ENCODE results near the gene NDC80. TPM values are rescaled to one million over a fixed set of nuclear protein-coding genes. Genes with fewer than 3 reads are reported as not detected.

Gene NDC80
- total RNA-seq, 2 experiments from 2014 or later = 66.0 to 67.0 TPM

- DNase-seq (no peak), ATAC-seq (ENCODE audit: low read depth) (no peak)
- Mint-ChIP-seq H3K9me3 (no peaks in the 10 kb centered on the region), H3K36me3 (peaks cover 47% of the 10 kb centered on the region), H3K4me3 (peak overlapping the region; percentile 100), H3K27ac (peak overlapping the region; percentile 7), H3K4me1 (peaks cover 38% of the 10 kb centered on the region), H3K27me3 (no peaks in the 10 kb centered on the region)
- POLR2A ChIA-PET = interaction anchor here (4.4 to 7.5 kb wide), 2 partner anchors 67 to 87 kb away, joined by 20 to 80 read pairs; partner anchors contain the start of gene SMCHD1
Measured at GRCh38 chr18:2569338-2570207, 1.8 kb upstream of the NDC80 start.

DNA sequence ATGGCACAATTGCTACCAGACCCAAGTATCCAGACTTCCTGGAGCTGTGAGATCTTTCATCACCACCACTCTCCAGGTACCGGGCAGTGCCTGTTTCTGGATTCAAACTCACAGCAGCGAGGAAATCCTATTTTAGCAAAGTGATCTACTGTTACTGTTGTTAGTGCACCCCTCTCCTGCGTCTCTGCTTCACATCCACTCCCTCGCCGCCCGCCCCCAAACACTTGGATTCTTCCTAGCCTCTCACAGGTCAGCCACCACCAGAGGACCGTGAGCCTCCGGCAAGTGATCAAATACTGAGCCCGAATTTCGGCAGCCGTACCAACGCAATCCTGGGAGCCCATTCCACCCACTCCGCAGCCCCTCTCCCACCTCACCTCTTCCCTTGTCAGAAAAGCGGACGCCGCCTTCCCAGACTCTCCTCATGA lies 571 bp upstream of the NDC80 start:
- Mint-ChIP-seq H3K4me1 (peaks cover 36% of the 10 kb centered on the region), H3K4me3 (peak overlapping the region; percentile 100), H3K27ac (peak overlapping the region; percentile 98), H3K9me3 (no peaks in the 10 kb centered on the region), H3K27me3 (no peaks in the 10 kb centered on the region), H3K36me3 (peaks cover 42% of the 10 kb centered on the region)
- no peak for DNase-seq
- peak; percentile 58 for ATAC-seq (ENCODE audit: low read depth)
- POLR2A ChIA-PET = interaction anchor here (0.8 to 7.5 kb wide), 10 partner anchors 9 to 1023 kb away, joined by 3 to 80 read pairs (median 8); partner anchors contain the start of gene SMCHD1

- POLR2A ChIA-PET = interaction anchor here (0.6 to 7.5 kb wide), 6 partner anchors 13 to 110 kb away, joined by 3 to 80 read pairs (median 8); partner anchors contain the start of gene SMCHD1
- Mint-ChIP-seq H3K4me3 (peak overlapping the region; percentile 100), H3K27ac (peak overlapping the region; percentile 98), H3K36me3 (peaks cover 43% of the 10 kb centered on the region), H3K9me3 (no peaks in the 10 kb centered on the region), H3K4me1 (peaks cover 40% of the 10 kb centered on the region), H3K27me3 (no peaks in the 10 kb centered on the region)
- DNase-seq (no peak), ATAC-seq (ENCODE audit: low read depth) (peak; percentile 32)
Measured at GRCh38 chr18:2572171-2572569, 813 bp downstream of the NDC80 start.

- POLR2A ChIA-PET = interaction anchor here (4.4 to 7.5 kb wide), 2 partner anchors 64 to 84 kb away, joined by 20 to 80 read pairs; partner anchors contain the start of gene SMCHD1
- Mint-ChIP-seq H3K4me3 (peak overlapping the region; percentile 100), H3K27me3 (no peaks in the 10 kb centered on the region), H3K27ac (peak overlapping the region; percentile 98), H3K9me3 (no peaks in the 10 kb centered on the region), H3K4me1 (peaks cover 40% of the 10 kb centered on the region), H3K36me3 (peaks cover 43% of the 10 kb centered on the region)
- DNase-seq = no peak
- no peak for ATAC-seq (ENCODE audit: low read depth)
Measured at GRCh38 chr18:2572892-2573291, 1.5 kb downstream of the NDC80 start.

GRCh38 chr18:2573408-2573807 lies 2.1 kb downstream of the NDC80 start:
- Mint-ChIP-seq H3K9me3 (no peaks in the 10 kb centered on the region), H3K27me3 (no peaks in the 10 kb centered on the region), H3K36me3 (peaks cover 44% of the 10 kb centered on the region), H3K4me1 (peaks cover 42% of the 10 kb centered on the region), H3K27ac (peak overlapping the region; percentile 98), H3K4me3 (peak overlapping the region; percentile 100)
- DNase-seq = no peak
- ATAC-seq (ENCODE audit: low read depth) = no peak
- POLR2A ChIA-PET = interaction anchor here (0.6 to 7.5 kb wide), 3 partner anchors 14 to 83 kb away, joined by 3 to 80 read pairs (median 20); partner anchors contain the start of gene SMCHD1

GRCh38 chr18:2587788-2588187 lies 16.4 kb downstream of the NDC80 start:
- Mint-ChIP-seq H3K4me1 (peaks cover 40% of the 10 kb centered on the region), H3K27me3 (no peaks in the 10 kb centered on the region), H3K27ac (peak overlapping the region; percentile 86), H3K9me3 (no peaks in the 10 kb centered on the region), H3K36me3 (peaks cover 65% of the 10 kb centered on the region), H3K4me3 (peak overlapping the region; percentile 41)
- POLR2A ChIA-PET = interaction anchor here (1.0 to 5.9 kb wide), 6 partner anchors 8 to 95 kb away, joined by 3 to 59 read pairs (median 6); partner anchors contain the start of genes METTL4, NDC80 and SMCHD1
- DNase-seq = no peak
- ATAC-seq (ENCODE audit: low read depth) = no peak

DNA sequence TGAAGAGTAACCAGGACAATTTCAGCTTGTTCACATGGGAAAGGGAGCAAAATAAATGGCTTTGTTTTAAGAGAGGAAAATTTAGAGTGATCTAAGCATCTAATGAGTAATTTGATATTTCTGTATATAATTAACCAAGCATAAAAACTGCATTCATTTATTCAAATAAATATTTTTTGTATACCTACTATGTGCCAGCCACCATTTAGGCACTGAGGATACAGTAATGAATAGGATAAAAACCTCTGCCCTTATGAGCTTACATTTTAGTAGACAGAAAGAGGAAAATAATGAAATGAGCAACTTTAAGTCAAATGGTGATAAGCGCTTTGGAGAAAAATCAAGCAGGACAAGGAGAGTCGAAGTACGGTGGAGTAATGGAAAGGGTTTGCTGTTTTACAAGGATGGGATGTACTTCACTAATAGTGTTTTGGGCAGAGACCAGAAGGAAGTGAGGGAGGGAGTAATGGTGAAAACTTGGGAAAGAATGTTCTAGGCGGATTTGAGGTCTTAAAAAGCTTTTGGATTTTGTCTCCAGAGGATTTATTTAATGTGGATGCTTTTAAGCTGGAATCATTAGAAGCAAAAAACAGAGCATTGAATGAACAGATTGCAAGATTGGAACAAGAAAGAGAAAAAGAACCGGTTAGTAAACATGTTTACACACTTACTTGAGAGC lies 17.4 kb downstream of the NDC80 start:
- H3K4me3 Mint-ChIP-seq = peak overlapping the region; percentile 83
- no peak for ATAC-seq (ENCODE audit: low read depth)
- no peak for DNase-seq
- no peaks in the 10 kb centered on the region for H3K27me3 Mint-ChIP-seq
- no peaks in the 10 kb centered on the region for H3K9me3 Mint-ChIP-seq
- H3K4me1 Mint-ChIP-seq = peaks cover 40% of the 10 kb centered on the region
- POLR2A ChIA-PET = interaction anchor here (0.5 to 5.9 kb wide), 7 partner anchors 9 to 659 kb away, joined by 3 to 59 read pairs (median 4); partner anchors contain the start of genes METTL4, MYL12A, NDC80 and SMCHD1
- H3K36me3 Mint-ChIP-seq = peaks cover 62% of the 10 kb centered on the region
- H3K27ac Mint-ChIP-seq = peak overlapping the region; percentile 97

DNA sequence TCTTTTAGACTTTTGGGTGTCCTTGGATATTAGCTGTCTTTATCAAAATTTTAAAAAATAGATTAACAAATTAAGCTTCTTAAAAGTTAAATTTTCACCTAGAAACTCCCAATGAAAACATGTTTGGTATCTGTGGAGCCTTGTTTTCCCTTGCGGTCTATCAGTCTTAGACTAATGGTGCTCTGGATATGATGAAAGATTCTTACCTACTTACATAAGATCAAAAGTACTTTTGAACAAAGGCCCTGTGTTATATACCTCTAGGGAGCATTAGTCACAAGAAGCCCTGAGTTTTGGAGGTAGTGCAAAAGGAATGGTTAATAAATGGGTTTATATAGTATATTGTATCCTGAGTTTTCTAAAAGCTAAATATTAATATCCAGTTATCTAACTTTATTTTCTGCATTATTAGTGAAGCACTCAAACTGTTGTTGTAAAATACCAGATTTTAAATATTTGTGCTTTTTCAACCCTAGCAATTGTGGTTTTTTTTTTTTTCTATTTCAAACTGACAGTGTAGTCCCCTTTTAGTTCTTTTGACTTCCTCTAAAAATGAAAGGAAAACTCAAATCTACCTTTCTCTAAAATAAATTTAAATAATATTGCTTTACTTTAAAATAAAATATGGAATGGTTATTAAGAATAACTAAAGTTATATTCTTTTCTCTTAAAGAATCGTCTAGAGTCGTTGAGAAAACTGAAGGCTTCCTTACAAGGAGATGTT lies 18.1 kb downstream of the NDC80 start:
- DNase-seq = no peak

DNA sequence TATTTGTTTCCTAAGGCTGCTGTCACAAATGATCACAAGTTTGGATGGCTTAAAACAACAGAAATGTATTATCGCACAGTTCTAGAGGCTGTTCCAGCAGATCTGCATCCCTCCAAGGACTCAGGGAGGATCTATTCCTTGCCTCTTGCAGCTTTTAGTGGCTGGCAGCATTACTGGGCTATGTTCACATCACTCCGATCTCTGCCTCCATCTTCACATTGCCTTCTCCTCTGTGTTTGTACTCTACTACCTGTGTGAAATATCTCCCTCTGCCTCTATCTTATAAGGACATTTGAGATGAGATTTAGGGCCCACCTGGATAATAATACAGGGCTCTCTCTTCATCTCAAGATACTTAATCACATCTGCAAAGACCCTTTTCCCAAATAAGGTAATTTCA lies 18.9 kb downstream of the NDC80 start:
- H3K4me1 Mint-ChIP-seq = peaks cover 39% of the 10 kb centered on the region
- DNase-seq (no peak), ATAC-seq (ENCODE audit: low read depth) (peak; percentile 35)
- H3K9me3 Mint-ChIP-seq = peaks cover 1% of the 10 kb centered on the region
- H3K27ac Mint-ChIP-seq = peak overlapping the region; percentile 98
- POLR2A ChIA-PET = interaction anchor here (1.6 to 5.9 kb wide), 4 partner anchors 16 to 66 kb away, joined by 4 to 59 read pairs (median 20); partner anchors contain the start of genes METTL4, NDC80 and SMCHD1
- peaks cover 66% of the 10 kb centered on the region for H3K36me3 Mint-ChIP-seq
- no peaks in the 10 kb centered on the region for H3K27me3 Mint-ChIP-seq
- H3K4me3 Mint-ChIP-seq = peak overlapping the region; percentile 81

More for the DNA sequence above, 18.1 kb downstream of the NDC80 start:
- Mint-ChIP-seq H3K9me3 (no peaks in the 10 kb centered on the region), H3K27ac (peak overlapping the region; percentile 98), H3K4me3 (peak overlapping the region; percentile 83), H3K36me3 (peaks cover 66% of the 10 kb centered on the region), H3K4me1 (peaks cover 40% of the 10 kb centered on the region), H3K27me3 (no peaks in the 10 kb centered on the region)
- ATAC-seq (ENCODE audit: low read depth) = peak; percentile 83
- POLR2A ChIA-PET = interaction anchor here (0.5 to 5.9 kb wide), 8 partner anchors 10 to 658 kb away, joined by 3 to 59 read pairs (median 6); partner anchors contain the start of genes METTL4, MYL12A, NDC80 and SMCHD1

GRCh38 chr18:2597639-2598038 lies 26.3 kb downstream of the NDC80 start:
- Mint-ChIP-seq H3K9me3 (peaks cover 4% of the 10 kb centered on the region), H3K36me3 (peaks cover 61% of the 10 kb centered on the region), H3K4me1 (peaks cover 21% of the 10 kb centered on the region), H3K27me3 (no peaks in the 10 kb centered on the region), H3K4me3 (peak overlapping the region; percentile 10), H3K27ac (peak overlapping the region; percentile 77)
- ATAC-seq (ENCODE audit: low read depth) (peak; percentile 54), DNase-seq (no peak)
- POLR2A ChIA-PET = no interaction called here

- ATAC-seq (ENCODE audit: low read depth) = peak; percentile 40
- no peak for DNase-seq
- H3K9me3 Mint-ChIP-seq = no peaks in the 10 kb centered on the region
- POLR2A ChIA-PET = interaction anchor here (1.6 to 5.2 kb wide), 2 partner anchors 34 to 53 kb away, joined by 4 to 48 read pairs; partner anchors contain the start of gene SMCHD1
- H3K4me3 Mint-ChIP-seq = no peak overlapping the region
- no peaks in the 10 kb centered on the region for H3K27me3 Mint-ChIP-seq
- peaks cover 31% of the 10 kb centered on the region for H3K4me1 Mint-ChIP-seq
- peak overlapping the region; percentile 52 for H3K27ac Mint-ChIP-seq
- H3K36me3 Mint-ChIP-seq = peaks cover 50% of the 10 kb centered on the region
Measured at GRCh38 chr18:2602844-2603243, 31.5 kb downstream of the NDC80 start.

DNA sequence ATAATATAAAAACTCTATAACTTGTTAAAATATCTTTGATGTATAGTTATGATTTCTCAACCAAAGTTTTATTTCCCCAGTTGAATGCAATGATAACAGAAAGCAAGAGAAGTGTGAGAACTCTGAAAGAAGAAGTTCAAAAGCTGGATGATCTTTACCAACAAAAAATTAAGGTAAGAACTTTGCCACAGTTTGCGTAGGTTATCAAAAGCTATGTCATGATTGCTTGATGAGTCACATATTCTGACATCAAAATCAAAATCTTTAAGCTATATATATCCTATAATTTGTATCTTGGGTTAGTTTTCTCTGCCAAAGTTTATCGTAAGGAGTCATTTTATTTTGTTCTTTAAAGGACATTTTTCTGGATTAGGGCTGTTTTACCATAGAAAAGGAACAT lies 35.0 kb downstream of the NDC80 start:
- H3K4me1 Mint-ChIP-seq = peaks cover 28% of the 10 kb centered on the region
- peak overlapping the region; percentile 83 for H3K27ac Mint-ChIP-seq
- no peaks in the 10 kb centered on the region for H3K27me3 Mint-ChIP-seq
- ATAC-seq (ENCODE audit: low read depth) (no peak), DNase-seq (no peak)
- no peaks in the 10 kb centered on the region for H3K9me3 Mint-ChIP-seq
- peaks cover 51% of the 10 kb centered on the region for H3K36me3 Mint-ChIP-seq
- peak overlapping the region; percentile 66 for H3K4me3 Mint-ChIP-seq
- POLR2A ChIA-PET = interaction anchor here (0.8 to 5.2 kb wide), 6 partner anchors 17 to 641 kb away, joined by 3 to 48 read pairs (median 9); partner anchors contain the start of genes METTL4, NDC80 and SMCHD1
